Omental fat pad (tissue), 4 donors: ENCODE measurements around the gene OSTM1. TPM values are rescaled to one million over a fixed set of nuclear protein-coding genes. Genes with fewer than 3 reads are reported as not detected.

Experiments
- ATAC-seq: fragments of 150-250 bp; one replicate; pipeline ENCODE4 v1.9.1; 2016; ENCODE audit warnings: mild to moderate bottlenecking, moderate library complexity; ENCODE audit not compliant: low FRiP score
- DNase-seq: peaks from one replicate; pipeline ENCODE4 v3.0.0-alpha.2; 2019; ENCODE audit warnings: low spot score
- CTCF ChIP-seq, 3 donors: fragments of 450-650 bp; IDR thresholded peaks; one replicate each; pipeline ENCODE4 v1.5.1; 2016 to 2017; ENCODE audit warnings: antibody characterized with exemption in 3 of 3, mild to moderate bottlenecking in 3 of 3, moderate library complexity in 2 of 3
- small RNA-seq: library from RNA; depleted of rRNA; stranded (forward); fragments of <200 nt; gene quantifications from one replicate; pipeline ENCODE3, GENCODE V24; 2016
- total RNA-seq, 4 donors: library from RNA; depleted of rRNA; stranded (reverse); fragments of >200 nt; gene quantifications; one replicate each; pipeline ENCODE4 v1.1.0, GENCODE V29; 2016

OSTM1 gene
- total RNA-seq, 4 donors from 2014 or later = 38.5 to 53.4 (median 43.1) TPM

- no peak for TF ChIP-seq CTCF (IDR thresholded peaks at IDR 0.05)
- no peak for DNase-seq
- ATAC-seq = no peak
Measured at GRCh38 chr6:107991772-107992550, 82.6 kb downstream of the OSTM1 start.

Small RNA genes within 50 kb of the gene (small RNA-seq; reads per million reads assigned to genes)
- gene RF00019 = not detected

Other genes starting within 250 kb of the OSTM1 start
- 10 to 100 TPM; 26.6 to 55.1 (median 43.1) TPM for gene SEC63, start 116.5 kb downstream of the OSTM1 start, total RNA-seq
- not detected for gene NR2E1, start 91.3 kb upstream of the OSTM1 start, total RNA-seq
- gene SNX3, start 186.3 kb upstream of the OSTM1 start, total RNA-seq = 100 to 1,000 TPM; 136 to 245 (median 202) TPM
- gene AFG1L, start 220.3 kb upstream of the OSTM1 start, total RNA-seq = 1 to 10 TPM; 1.8 to 4.3 (median 2.6) TPM